Measurements from ENCODE around the gene JSRP1.

JSRP1 gene

GRCh38 chr19:2213799-2214198 is 42.4 kb downstream of the JSRP1 start:
- Histone ChIP-seq H3F3A (ENCODE audit: control insufficient read depth, insufficient read depth) (no peaks in the 10 kb centered on the region), H3K27me3 (ENCODE audit: control insufficient read depth, low read length) (no peaks in the 10 kb centered on the region), H4K20me1 (ENCODE audit: control insufficient read depth, insufficient read depth, low read depth, low read length) (no peaks in the 10 kb centered on the region), H3K9me2 (replicated peaks; ENCODE audit: control insufficient read depth, low read length) (no peaks in the 10 kb centered on the region), H3K4me1 (ENCODE audit: control insufficient read depth, low read length) (peaks cover 25% of the 10 kb centered on the region), H3K4me2 (ENCODE audit: low read length) (no peak overlapping the region), H3K36me3 (ENCODE audit: control insufficient read depth, low read length) (peaks cover 91% of the 10 kb centered on the region), H3K4me3 (ENCODE audit: low read length) (no peak overlapping the region), H3K27ac (ENCODE audit: low read depth, low read length) (no peak overlapping the region), H3K79me2 (ENCODE audit: control insufficient read depth, low read length) (no peaks in the 10 kb centered on the region; the same call in 1 of the 2 replicates), H3K9me3 (ENCODE audit: control insufficient read depth, insufficient read depth, low read length) (no peaks in the 10 kb centered on the region)
- TF ChIP-seq, protein P1, sequence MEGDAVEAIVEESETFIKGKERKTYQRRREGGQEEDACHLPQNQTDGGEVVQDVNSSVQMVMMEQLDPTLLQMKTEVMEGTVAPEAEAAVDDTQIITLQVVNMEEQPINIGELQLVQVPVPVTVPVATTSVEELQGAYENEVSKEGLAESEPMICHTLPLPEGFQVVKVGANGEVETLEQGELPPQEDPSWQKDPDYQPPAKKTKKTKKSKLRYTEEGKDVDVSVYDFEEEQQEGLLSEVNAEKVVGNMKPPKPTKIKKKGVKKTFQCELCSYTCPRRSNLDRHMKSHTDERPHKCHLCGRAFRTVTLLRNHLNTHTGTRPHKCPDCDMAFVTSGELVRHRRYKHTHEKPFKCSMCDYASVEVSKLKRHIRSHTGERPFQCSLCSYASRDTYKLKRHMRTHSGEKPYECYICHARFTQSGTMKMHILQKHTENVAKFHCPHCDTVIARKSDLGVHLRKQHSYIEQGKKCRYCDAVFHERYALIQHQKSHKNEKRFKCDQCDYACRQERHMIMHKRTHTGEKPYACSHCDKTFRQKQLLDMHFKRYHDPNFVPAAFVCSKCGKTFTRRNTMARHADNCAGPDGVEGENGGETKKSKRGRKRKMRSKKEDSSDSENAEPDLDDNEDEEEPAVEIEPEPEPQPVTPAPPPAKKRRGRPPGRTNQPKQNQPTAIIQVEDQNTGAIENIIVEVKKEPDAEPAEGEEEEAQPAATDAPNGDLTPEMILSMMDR (IDR thresholded peaks at IDR 0.05; ENCODE audit: low read depth, low read length, poor library complexity, severe bottlenecking) = no peak
- TF ChIP-seq EZH2phosphoT487 (IDR thresholded peaks at IDR 0.05; ENCODE audit: borderline replicate concordance, low read length) = no peak

DNA sequence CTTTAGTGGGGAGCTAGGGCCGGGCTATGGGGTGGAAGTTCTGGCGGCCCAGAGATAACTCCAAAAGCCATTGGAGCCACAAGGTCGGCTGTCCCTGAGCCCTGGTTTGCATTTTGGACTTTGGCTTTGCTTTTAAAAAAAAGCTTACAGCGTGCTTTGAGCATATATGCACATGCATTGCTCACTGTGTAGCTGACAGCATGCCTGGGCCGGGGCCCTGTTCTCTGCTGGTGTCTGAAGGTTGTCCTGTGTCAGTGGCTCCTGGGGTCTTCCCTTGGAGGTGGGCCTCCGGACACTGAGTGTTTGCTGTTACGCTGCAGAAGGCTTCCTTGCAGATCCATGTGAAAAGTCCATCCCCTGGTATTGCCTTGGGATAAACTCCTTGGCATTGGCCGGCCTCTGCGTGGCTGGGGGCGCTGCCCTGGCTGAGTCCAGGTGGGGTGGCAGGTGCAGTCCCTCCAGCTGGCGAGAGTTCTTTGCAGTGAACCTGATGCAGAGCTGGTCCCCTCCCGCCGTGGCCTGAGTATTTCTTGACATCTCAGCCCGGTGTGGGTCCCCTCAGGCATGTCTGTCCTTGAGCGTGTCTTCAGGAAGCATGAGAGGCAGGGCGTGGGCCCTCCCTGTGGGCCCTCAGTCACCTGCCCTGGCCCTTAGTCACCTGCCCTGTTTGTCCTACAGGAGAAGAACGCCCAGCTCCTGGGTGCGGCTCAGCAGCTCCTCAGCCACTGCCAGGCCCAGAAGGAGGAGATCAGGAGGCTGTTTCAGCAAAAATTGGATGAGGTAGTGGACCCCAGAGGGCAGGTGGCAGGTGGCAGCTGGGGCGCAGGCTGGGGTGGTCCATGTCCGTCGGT is 43.1 kb downstream of the JSRP1 start:
- no peaks in the 10 kb centered on the region for H3F3A ChIP-seq (ENCODE audit: control insufficient read depth, insufficient read depth)
- H3K36me3 ChIP-seq (ENCODE audit: control insufficient read depth, low read length) = peaks cover 93% of the 10 kb centered on the region
- peaks cover 25% of the 10 kb centered on the region for H3K4me1 ChIP-seq (ENCODE audit: control insufficient read depth, low read length)
- no peak overlapping the region for H3K27ac ChIP-seq (ENCODE audit: low read depth, low read length)
- H3K9me3 ChIP-seq (ENCODE audit: control insufficient read depth, insufficient read depth, low read length) = no peaks in the 10 kb centered on the region
- TF ChIP-seq, protein P1 (IDR thresholded peaks at IDR 0.05; ENCODE audit: low read depth, low read length, poor library complexity, severe bottlenecking) = no peak
- no peak for TF ChIP-seq EZH2phosphoT487 (IDR thresholded peaks at IDR 0.05; ENCODE audit: borderline replicate concordance, low read length)
- H3K4me3 ChIP-seq (ENCODE audit: low read length) = no peak overlapping the region
- H3K27me3 ChIP-seq (ENCODE audit: control insufficient read depth, low read length) = no peaks in the 10 kb centered on the region
- H3K79me2 ChIP-seq (ENCODE audit: control insufficient read depth, low read length) = no peaks in the 10 kb centered on the region; the same call in 1 of the 2 replicates
- no peaks in the 10 kb centered on the region for H3K9me2 ChIP-seq (replicated peaks; ENCODE audit: control insufficient read depth, low read length)
- H3K4me2 ChIP-seq (ENCODE audit: low read length) = no peak overlapping the region
- no peaks in the 10 kb centered on the region for H4K20me1 ChIP-seq (ENCODE audit: control insufficient read depth, insufficient read depth, low read depth, low read length)

- Histone ChIP-seq H3K9me3 (ENCODE audit: control insufficient read depth, insufficient read depth, low read length) (no peaks in the 10 kb centered on the region), H3K4me1 (ENCODE audit: control insufficient read depth, low read length) (peaks cover 25% of the 10 kb centered on the region), H3K9me2 (replicated peaks; ENCODE audit: control insufficient read depth, low read length) (no peaks in the 10 kb centered on the region), H3K27ac (ENCODE audit: low read depth, low read length) (no peak overlapping the region), H3K27me3 (ENCODE audit: control insufficient read depth, low read length) (no peaks in the 10 kb centered on the region), H3K4me2 (ENCODE audit: low read length) (no peak overlapping the region), H4K20me1 (ENCODE audit: control insufficient read depth, insufficient read depth, low read depth, low read length) (no peaks in the 10 kb centered on the region), H3K36me3 (ENCODE audit: control insufficient read depth, low read length) (peaks cover 88% of the 10 kb centered on the region), H3K79me2 (ENCODE audit: control insufficient read depth, low read length) (no peaks in the 10 kb centered on the region), H3F3A (ENCODE audit: control insufficient read depth, insufficient read depth) (no peaks in the 10 kb centered on the region), H3K4me3 (ENCODE audit: low read length) (no peak overlapping the region)
- TF ChIP-seq, protein P1 (IDR thresholded peaks at IDR 0.05; ENCODE audit: low read depth, low read length, poor library complexity, severe bottlenecking) = no peak
- TF ChIP-seq EZH2phosphoT487 (IDR thresholded peaks at IDR 0.05; ENCODE audit: borderline replicate concordance, low read length) = no peak
These were observed 45.1 kb downstream of the JSRP1 start for GRCh38 chr19:2210987-2211740.
